ENCODE measurements around the gene HDAC10. TPM values are rescaled to one million over a fixed set of nuclear protein-coding genes. Genes with fewer than 3 reads are reported as not detected.

The HDAC10 gene
- total RNA-seq, 1 experiment from 2014 or later = 45.0 TPM

- Histone ChIP-seq H2AK5ac (ENCODE audit: insufficient read length, low read length) (no peak overlapping the region), H3K27me3 (ENCODE audit: insufficient read depth, low read length) (no peaks in the 10 kb centered on the region), H3K14ac (ENCODE audit: insufficient read depth, low read length) (no peak overlapping the region), H3K18ac (ENCODE audit: insufficient read length, low read depth, low read length) (no peak overlapping the region), H3K27ac (ENCODE audit: insufficient read length, low read depth, low read length) (no peak overlapping the region), H3K9ac (ENCODE audit: extremely low read depth, insufficient read length, low read length) (no peak overlapping the region), H3K79me1 (ENCODE audit: insufficient read depth, low read depth, low read length, poor library complexity, severe bottlenecking) (no peaks in the 10 kb centered on the region), H2AFZ (ENCODE audit: low read length) (no peak overlapping the region), H4K20me1 (ENCODE audit: control insufficient read depth, insufficient read depth, insufficient read length) (peaks cover 3% of the 10 kb centered on the region), H3K79me2 (ENCODE audit: insufficient read depth, low read length) (peaks cover 3% of the 10 kb centered on the region; the same call in 1 of the 2 replicates), H2BK15ac (ENCODE audit: low read depth, low read length) (no peak overlapping the region), H3K4ac (ENCODE audit: low read depth, low read length) (no peak overlapping the region), H2BK12ac (ENCODE audit: insufficient read length, low read depth, low read length) (no peak overlapping the region), H2BK120ac (ENCODE audit: low read depth, low read length, poor library complexity, severe bottlenecking) (no peak overlapping the region), H4K8ac (replicated peaks; ENCODE audit: insufficient read length, low read depth, low read length) (no peak overlapping the region), H3T11ph (ENCODE audit: low read length) (no peak overlapping the region), H3K23ac (ENCODE audit: insufficient read length, low read depth, low read length) (no peak overlapping the region), H3K23me2 (ENCODE audit: insufficient read length, low read depth, low read length, poor library complexity, severe bottlenecking) (no peaks in the 10 kb centered on the region), H4K91ac (ENCODE audit: insufficient read length, low read depth, low read length) (no peak overlapping the region), H4K5ac (ENCODE audit: insufficient read length, low read depth, low read length) (no peak overlapping the region), H3K56ac (ENCODE audit: insufficient read length, low read depth, low read length) (no peak overlapping the region), H2BK20ac (ENCODE audit: low read depth, low read length, poor library complexity, severe bottlenecking) (no peak overlapping the region), H3K4me1 (ENCODE audit: insufficient read depth, low read length) (no peaks in the 10 kb centered on the region), H3K4me2 (ENCODE audit: insufficient read depth, insufficient read length, low read length) (no peak overlapping the region), H2BK5ac (ENCODE audit: insufficient read length, low read length) (no peak overlapping the region), H3K9me3 (ENCODE audit: control insufficient read depth, low read depth, low read length) (no peaks in the 10 kb centered on the region)
- Mint-ChIP-seq H3K27me3 (ENCODE audit: low read depth) (no peaks in the 10 kb centered on the region), H3K36me3 (ENCODE audit: insufficient read depth in 1 of 3, low read depth in 3 of 3) (peaks cover 24 to 79% (median 68%) of the 10 kb centered on the region in 3 experiments), H3K4me1 (peaks cover 5 to 9% of the 10 kb centered on the region in 2 experiments), H3K4me3 (no peak overlapping the region), H3K9me3 (peaks cover 0 to 2% of the 10 kb centered on the region in 2 experiments; a peak in 1 of 5 replicates), H3K27ac (no peak overlapping the region)
- WGBS (ENCODE audit: extremely low coverage, insufficient read length, low lambda C conversion rate) = no CpG with 5 or more reads among the region's 43 CpGs
- no peak for DNase-seq
- no peak for TF ChIP-seq CTCF (conservative IDR thresholded peaks at IDR 0.05)
Measured at GRCh38 chr22:50218153-50218995, 32.7 kb downstream of the HDAC10 start.

All from H9 (cell line).